ENCODE results near the gene CALML3. TPM values are rescaled to one million over a fixed set of nuclear protein-coding genes. Genes with fewer than 3 reads are reported as not detected.

The CALML3 gene
- total and polyA plus RNA-seq, 10 donors = 0.10 TPM; not detected in 9

GRCh38 chr10:5504146-5505072 lies 20.4 kb upstream of the CALML3 start:
- 70 to 79% (median 76%) methylated on average over 17 to 18 of the region's 18 CpGs for WGBS, 5 donors
- no peaks in the 10 kb centered on the region for H3K9me3 ChIP-seq
- no peak for DNase-seq
- H3K27me3 ChIP-seq (replicated peaks in 1 of 7) = peaks cover 0 to 28% (median 0%) of the 10 kb centered on the region in 7 donors
- H3K4me3 ChIP-seq = no peak overlapping the region
- intact Hi-C loops (cut with DNase I; ENCODE audit: low total_unique reads) = no loop called here
- H3K27ac ChIP-seq = no peak overlapping the region
- H3K4me1 ChIP-seq = peaks cover 0 to 5% (median 0%) of the 10 kb centered on the region in 6 donors
- TF ChIP-seq POLR2A (IDR thresholded peaks at IDR 0.05) (no peak), POLR2AphosphoS5 (IDR thresholded peaks at IDR 0.05) (no peak), CTCF (IDR thresholded peaks at IDR 0.05 in 8 of 11, conservative IDR thresholded peaks at IDR 0.05 in 3 of 11) (no peak)
- H3K36me3 ChIP-seq = no peaks in the 10 kb centered on the region

GRCh38 chr10:5506246-5506645 lies 18.5 kb upstream of the CALML3 start:
- Histone ChIP-seq H3K4me3 (no peak overlapping the region), H3K4me1 (peaks cover 0 to 5% (median 0%) of the 10 kb centered on the region in 6 donors), H3K27me3 (replicated peaks in 1 of 7) (peaks cover 0 to 24% (median 0%) of the 10 kb centered on the region in 7 donors), H3K27ac (no peak overlapping the region), H3K36me3 (no peaks in the 10 kb centered on the region), H3K9me3 (no peaks in the 10 kb centered on the region)
- WGBS, 5 donors = 45 to 80% (median 75%) methylated on average over 2 of the region's 2 CpGs
- DNase-seq = no peak
- TF ChIP-seq POLR2A (IDR thresholded peaks at IDR 0.05) (no peak), POLR2AphosphoS5 (IDR thresholded peaks at IDR 0.05) (no peak)
- intact Hi-C loops (cut with DNase I; ENCODE audit: low total_unique reads) = no loop called here

- intact Hi-C loops (cut with DNase I; ENCODE audit: low total_unique reads) = no loop called here
- Histone ChIP-seq H3K27ac (no peak overlapping the region), H3K27me3 (replicated peaks in 1 of 7) (peaks cover 0 to 23% (median 0%) of the 10 kb centered on the region in 7 donors), H3K4me1 (peaks cover 0 to 5% (median 0%) of the 10 kb centered on the region in 6 donors), H3K36me3 (no peaks in the 10 kb centered on the region), H3K9me3 (no peaks in the 10 kb centered on the region), H3K4me3 (no peak overlapping the region)
- 84 to 93% (median 86%) methylated on average over 17 to 19 of the region's 19 CpGs for WGBS, 5 donors
- DNase-seq = no peak
- no peak for TF ChIP-seq POLR2A (IDR thresholded peaks at IDR 0.05)
- no peak for TF ChIP-seq POLR2AphosphoS5 (IDR thresholded peaks at IDR 0.05)
- no peak for TF ChIP-seq CTCF (IDR thresholded peaks at IDR 0.05 in 8 of 11, conservative IDR thresholded peaks at IDR 0.05 in 3 of 11)
Measured at GRCh38 chr10:5506751-5507648, 17.8 kb upstream of the CALML3 start.

GRCh38 chr10:5507649-5508131 lies 17.1 kb upstream of the CALML3 start:
- H3K4me1 ChIP-seq = no peaks in the 10 kb centered on the region
- no peaks in the 10 kb centered on the region for H3K9me3 ChIP-seq
- WGBS, 5 donors = 89 to 98% (median 92%) methylated on average over 10 to 14 of the region's 14 CpGs
- TF ChIP-seq POLR2AphosphoS5 (IDR thresholded peaks at IDR 0.05) (no peak), POLR2A (IDR thresholded peaks at IDR 0.05) (no peak), CTCF (IDR thresholded peaks at IDR 0.05 in 8 of 11, conservative IDR thresholded peaks at IDR 0.05 in 3 of 11) (no peak)
- no peak overlapping the region for H3K4me3 ChIP-seq
- no peak overlapping the region for H3K27ac ChIP-seq
- H3K27me3 ChIP-seq (replicated peaks in 1 of 7) = peaks cover 0 to 21% (median 0%) of the 10 kb centered on the region in 7 donors
- no peaks in the 10 kb centered on the region for H3K36me3 ChIP-seq
- intact Hi-C loops (cut with DNase I; ENCODE audit: low total_unique reads) = no loop called here
- no peak for DNase-seq

Measured in spleen (tissue), 11 donors.